HG03135 (cell line): ENCODE data around the gene CNGA1.
"Not testable (repeated sequence)": the region's sequence is repeated elsewhere in the genome, so short reads cannot be mapped to it uniquely, and the experiment has no call there.

Experiments
- ATAC-seq: cut with Tn5 transposase; IDR thresholded peaks from one replicate; pipeline ENCODE4 v1.9.1; 2021; ENCODE audit warnings: mild to moderate bottlenecking, moderate library complexity; ENCODE audit not compliant: unreplicated experiment

The CNGA1 gene

DNA sequence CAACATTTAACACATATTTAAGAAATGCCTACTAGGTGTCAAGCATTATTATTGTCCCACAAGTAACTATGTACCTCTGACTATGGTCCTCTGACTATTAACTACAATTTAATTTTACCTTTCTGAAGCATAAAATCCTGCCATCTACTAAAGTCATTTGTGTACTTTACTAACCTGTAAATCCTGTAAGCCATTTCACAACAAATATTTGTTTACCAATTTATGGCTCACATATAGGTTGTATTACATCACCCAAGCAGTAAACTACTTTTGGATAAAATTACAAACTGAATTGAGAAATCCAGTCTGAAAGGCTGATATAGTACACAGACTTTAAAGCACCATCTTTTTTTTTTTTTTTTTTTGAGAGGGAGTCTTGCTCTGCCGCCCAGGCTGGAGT lies 43.8 kb downstream of the CNGA1 start:
- no peak for ATAC-seq

- ATAC-seq: no peak
Measured at GRCh38 chr4:47972181-47972580, 44.3 kb downstream of the CNGA1 start.

DNA sequence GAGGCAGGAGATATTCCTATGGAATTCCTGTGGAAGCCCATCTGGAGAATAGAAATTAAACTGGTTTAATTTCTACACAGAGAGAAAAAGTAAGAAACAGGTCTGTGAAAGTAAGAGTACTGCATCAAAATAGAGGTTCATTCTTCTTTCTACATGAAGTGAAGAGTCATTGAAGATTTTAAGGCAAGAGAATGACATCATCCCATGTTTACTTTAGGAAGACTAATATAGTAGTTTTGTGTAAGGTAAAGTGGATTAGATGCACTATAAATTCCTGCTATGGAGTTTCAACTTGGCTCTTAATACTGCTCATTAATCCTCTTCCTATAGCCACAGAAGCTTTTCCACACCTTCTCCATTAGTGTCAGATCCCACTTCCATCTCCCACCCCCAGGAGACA lies 47.6 kb downstream of the CNGA1 start:
- no peak for ATAC-seq

DNA sequence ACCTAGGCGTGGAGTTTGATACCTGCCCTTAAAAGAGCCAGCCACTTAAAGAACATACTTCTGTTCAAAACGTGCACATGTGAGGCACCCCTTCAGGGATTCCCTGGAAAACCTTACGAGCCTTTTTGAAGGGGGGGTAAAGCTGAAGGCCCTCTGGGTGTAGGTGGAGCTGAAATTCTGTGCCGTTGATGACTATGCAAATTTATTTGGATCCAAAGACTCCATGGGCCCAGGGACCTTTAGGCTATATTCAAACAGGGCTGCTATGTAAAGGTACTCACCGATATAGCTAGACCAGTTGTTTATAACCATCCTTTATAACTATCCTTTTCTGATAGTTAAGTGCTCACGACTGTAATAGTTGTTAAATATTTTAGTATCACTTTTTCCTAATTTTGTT lies 61.8 kb downstream of the CNGA1 start:
- ATAC-seq: no peak

DNA sequence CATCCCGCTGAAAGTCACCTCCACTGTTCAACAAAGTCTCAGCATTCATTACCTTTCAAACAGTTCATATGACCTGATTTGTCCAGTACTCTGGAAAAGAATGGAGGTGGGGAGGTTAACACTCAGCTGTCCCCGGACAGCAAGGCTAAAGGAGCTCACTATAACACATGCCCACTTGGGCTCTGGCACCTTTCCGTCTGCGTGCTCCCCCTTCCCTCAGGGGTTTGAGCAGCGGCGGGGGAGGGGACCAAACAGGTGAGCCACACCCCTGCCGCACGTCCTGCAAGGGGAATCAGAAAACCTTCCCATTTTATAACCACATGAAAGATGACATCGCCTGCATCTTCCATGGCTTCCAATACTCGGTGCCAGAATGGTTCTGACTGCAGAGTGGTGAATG lies 62.2 kb downstream of the CNGA1 start:
- ATAC-seq: no peak

- no peak for ATAC-seq
Measured at GRCh38 chr4:47945930-47946726, 70.4 kb downstream of the CNGA1 start.

DNA sequence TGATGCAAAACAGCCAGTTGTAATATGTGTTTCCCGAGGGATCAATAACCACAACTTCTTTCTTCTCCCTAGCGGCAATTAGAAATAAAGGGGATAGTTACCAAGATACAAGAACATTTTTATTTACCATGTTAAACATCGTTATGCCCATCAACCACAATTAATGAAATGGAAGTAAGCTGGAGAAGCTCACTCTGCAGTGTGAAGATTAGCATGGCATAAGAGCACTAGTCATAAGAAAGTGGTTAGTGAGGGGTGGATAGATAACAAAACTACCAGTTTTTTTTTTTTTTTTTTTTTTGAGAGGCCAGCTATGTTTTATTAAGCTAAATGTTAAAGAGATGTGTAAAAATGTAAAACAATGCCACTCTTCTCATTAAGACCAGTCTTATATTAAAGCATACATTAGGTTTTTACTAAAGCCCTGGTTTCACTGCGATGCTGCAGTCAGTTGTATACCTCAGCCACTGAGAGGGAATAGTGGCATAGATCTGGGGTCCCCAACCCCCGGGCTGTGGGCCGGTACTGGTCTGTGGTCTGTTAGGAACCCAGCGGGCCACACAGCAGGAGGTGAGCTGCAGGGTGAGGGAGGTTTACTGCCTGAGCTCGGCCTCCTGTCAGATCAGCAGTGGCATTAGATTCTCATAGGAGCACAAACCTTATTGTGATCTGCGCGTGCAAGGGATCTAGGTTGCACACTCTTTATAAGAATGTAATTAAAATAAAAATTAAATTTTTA lies 74.2 kb downstream of the CNGA1 start:
- no peak for ATAC-seq

DNA sequence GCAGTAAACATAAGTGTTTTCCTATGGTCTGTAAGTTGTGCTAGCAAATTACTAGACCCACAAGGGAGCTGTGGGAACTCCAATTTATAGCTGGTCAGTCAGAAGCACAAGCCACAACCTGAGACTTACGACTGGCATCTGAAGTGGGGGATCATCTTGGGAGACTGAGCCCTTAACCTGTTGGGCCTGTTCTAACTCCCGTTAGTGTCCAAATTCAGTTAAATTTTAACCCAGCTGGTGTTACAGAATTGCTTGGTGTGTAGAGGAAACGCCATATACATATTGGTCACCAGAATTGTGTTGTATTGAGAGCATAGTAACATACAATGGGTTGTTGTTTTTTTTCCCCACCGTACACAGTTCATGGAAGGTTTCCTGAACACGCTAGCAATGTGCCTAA lies 77.0 kb downstream of the CNGA1 start:
- ATAC-seq: no peak

DNA sequence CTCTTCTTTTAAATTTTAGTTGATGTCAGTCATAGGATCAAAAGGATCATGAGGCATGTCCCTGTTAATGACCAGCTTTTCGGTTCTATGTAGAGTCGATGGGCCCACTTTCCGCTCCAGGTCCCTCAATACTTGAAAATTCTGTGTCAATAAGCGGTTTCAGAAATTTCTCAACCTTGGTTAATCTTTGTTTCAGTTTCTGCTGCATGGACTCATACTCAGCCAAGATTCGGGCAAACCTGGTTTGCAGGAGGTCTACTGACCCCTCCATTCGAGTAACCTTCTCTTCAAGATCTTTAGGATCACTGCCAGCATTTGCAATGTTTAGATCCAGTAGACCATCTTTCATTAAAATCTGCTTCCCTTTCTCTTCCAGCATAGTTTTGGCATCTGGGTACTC lies 80.1 kb downstream of the CNGA1 start:
- ATAC-seq: no peak

DNA sequence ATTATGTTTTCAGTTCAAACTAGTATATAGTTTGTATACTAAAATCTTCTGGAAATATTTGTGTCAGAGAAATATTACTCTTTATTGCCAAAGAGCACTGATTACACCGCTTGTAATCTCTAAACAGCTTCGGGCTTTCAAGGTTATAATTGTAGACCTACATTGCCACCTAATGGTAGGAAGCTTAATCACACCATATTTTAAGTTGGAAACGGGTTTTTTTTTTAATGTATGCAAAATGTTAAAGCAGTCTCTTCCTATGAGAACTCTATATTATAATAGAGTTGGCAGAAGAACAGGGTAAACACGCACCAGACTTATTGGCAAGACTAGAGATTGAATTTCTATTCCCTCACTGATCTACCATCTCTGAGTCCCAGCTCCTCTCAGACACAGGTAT lies 82.6 kb downstream of the CNGA1 start:
- ATAC-seq: no peak

GRCh38 chr4:47930971-47931804 lies 85.3 kb downstream of the CNGA1 start:
- ATAC-seq: no peak

GRCh38 chr4:47929682-47930201 lies 86.7 kb downstream of the CNGA1 start:
- ATAC-seq: no peak

DNA sequence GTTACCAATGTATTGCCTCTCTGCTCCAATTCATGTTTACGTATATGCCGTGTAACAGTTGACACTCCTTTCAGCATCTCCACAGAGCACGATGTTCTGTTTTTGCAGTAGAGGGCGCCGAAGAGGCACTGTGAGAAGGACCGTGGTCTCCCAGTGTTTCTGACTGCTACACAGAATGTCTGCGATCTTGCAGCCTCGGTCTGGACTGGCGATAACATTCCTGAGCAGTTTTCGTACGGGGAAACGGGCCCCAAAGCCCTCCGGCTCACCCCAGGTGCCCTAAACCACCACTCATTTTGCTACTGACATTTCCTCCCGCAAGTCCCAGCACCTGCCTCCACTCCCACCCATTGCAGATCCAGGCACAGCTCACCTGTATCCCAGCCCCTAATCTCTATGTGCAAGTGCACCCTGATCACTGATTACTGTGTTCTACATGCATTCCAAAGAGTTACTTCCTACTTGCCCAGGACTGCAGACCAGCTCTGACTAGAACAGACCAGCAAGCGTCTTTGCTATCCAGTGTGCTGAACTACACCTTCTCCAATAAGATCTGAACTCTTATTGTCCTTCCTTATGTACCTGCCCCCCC lies 89.7 kb downstream of the CNGA1 start:
- no peak for ATAC-seq

GRCh38 chr4:47923261-47923608 lies 93.2 kb downstream of the CNGA1 start:
- not testable (repeated sequence) for ATAC-seq

DNA sequence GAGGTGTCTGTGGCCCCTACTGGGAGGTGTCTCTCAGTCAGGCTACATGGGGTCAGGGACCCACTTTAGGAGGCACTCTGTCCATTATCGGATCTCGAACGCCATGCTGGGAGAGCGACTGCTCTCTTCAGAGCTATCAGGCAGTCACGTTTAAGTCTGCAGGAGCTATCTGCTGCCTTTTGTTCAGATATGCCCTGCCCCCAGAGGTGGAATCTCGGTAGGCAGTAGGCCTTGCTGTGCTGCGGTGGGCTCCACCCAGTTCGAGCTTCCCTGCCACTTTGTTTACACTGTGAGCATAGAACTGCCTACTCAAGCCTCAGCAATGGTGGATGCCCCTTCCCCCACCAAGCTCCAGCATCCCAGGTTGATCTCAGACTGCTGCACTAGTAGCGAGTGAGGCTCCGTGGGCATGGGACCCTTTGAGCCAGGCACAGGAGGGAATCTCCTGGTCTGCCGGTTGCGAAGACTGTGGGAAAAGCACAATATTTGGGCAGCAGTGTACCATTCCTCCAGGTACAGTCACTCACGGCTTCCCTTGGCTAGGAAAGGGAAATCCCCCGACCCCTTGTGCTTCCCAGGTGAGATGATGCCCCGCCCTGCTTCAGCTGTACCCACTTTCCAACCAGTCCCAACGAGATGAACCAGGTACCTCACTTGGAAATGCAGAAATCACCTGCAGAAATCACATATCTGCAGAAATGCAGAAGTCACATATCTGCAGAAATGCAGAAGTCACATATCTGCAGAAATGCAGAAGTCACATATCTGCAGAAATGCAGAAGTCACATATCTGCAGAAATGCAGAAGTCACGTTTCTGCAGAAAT lies 93.8 kb downstream of the CNGA1 start:
- ATAC-seq: not testable (repeated sequence)

- ATAC-seq: not testable (repeated sequence)
Measured at GRCh38 chr4:47917163-47917562, 99.3 kb downstream of the CNGA1 start.

DNA sequence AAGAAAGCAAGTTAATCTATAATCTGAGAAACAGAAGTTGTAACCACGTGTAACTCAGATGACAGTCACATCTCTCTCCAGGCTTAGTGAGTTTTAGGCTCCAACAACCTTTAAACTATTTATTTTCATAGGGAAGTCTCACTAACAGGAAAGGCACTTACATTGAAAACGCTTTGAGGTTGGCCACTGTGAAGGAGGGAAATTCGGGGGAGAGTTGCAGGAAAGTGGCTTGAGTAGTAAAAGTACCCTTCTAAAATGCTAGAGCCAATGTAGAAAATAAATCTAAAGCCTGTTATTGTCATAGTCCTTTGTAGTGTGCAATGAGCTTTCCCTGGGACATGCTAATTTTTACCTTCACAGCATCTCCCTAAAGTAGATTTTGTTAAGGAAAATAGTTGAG lies 101.1 kb downstream of the CNGA1 start:
- no peak for ATAC-seq

GRCh38 chr4:47914926-47915237 lies 101.6 kb downstream of the CNGA1 start:
- peak; percentile 22 for ATAC-seq

DNA sequence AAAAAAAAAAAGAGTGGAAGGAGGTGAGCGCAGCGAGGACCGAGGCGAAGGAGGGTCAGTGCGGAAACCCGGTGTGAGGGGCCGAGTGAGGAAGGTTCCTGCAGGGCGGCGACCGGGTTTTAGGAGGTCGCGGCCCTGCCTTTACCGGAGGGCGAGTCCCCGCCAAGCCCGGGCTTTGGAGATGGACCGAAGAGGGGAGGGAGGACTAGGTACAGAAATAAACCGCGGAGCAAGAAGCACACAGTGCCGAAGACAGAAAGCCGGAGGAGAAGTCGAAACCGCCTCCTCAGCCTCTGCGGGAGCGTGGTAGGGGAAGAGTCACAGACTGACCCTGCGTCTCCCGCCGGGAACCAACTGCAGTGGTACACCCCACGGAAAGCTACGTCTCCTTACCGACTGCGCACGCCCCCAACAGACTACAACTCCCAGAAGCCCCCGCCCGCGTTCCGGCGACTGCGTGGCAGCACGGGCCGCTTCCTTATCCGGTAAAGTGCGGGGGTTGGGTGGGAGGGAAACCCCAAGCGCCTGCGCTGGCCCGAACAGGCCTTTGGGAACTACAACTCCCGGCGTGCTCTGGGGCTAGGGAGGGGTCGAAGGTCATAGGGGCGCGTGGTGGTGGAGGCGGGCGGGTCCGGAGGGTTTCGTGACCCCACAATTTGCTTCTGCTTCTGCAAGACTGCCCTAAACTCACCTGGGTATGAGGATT lies 102.1 kb downstream of the CNGA1 start, which contains the start of gene NFXL1:
NFXL1 (minus strand) TSS at position 364 of the 706 bp plus-strand sequence. CDS start 380 bp downstream, outside the sequence.
- peak; percentile 97 for ATAC-seq

DNA sequence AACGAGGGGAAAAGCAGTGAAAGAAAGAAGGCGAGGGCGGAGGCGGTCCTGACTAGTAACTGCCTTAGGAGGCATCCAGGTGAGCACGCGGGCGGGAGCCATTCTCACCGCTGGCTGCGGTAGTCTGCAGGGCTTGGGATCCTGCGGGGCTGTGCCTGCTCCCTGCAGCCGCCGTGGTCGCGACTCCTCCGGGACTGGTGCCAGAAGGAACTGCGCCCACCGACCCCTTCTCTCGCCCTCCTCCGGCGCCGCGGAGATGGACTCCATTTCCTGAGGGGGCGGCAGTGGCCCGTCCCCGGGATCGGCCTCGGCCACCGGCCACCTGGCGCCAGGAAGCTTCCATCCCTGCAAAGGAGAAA lies 102.6 kb downstream of the CNGA1 start:
- peak; percentile 28 for ATAC-seq
